HepG2 (cell line): ENCODE results near the gene ECHDC1. TPM values are rescaled to one million over a fixed set of nuclear protein-coding genes. Genes with fewer than 3 reads are reported as not detected.

Source experiments
- ATAC-seq: fragments of 200-7000 bp; cut with Tn5 transposase; 3 replicates; pipeline ENCODE4 v1.9.1; 2020; ENCODE audit warnings: mild to moderate bottlenecking, moderate library complexity
- BruUV-seq: library from RNA; stranded (reverse); fragments of 400-500 nt; replicated peaks from 2 replicates; lab custom pipeline; 2021; lab: Mats Ljungman, UMichigan
- CTCF ChIA-PET: fragments of 300-600 bp; formaldehyde crosslinking; extraction: SDS; loops from one replicate; lab custom pipeline; 2021; ENCODE audit warnings: low total read pairs, inconsistent platforms, low intra/inter-chr PET ratio; lab: Yijun Ruan, JAX
- POLR2A ChIA-PET: fragments of 350-600 bp; sonication (Branson Sonifier 250); formaldehyde crosslinking; loops from one replicate; lab custom pipeline; 2020; ENCODE audit warnings: antibody characterized with exemption, inconsistent platforms; lab: Yijun Ruan, JAX
- DNase-seq: peaks from one replicate; pipeline ENCODE4 v3.0.0-alpha.2; 2015; ENCODE audit warnings: low spot score
- FAIRE-seq: peaks from 3 replicates; lab custom pipeline; 2011; peaks lifted over from hg19 to GRCh38; lab: Jason Lieb, UNC
- H2AFZ ChIP-seq: one replicate; pipeline ENCODE4 v1.6.1; 2011; ENCODE audit warnings: low read length, inconsistent platforms
- H3K27ac ChIP-seq: fragments of 300-600 bp; 3 replicates; pipeline ENCODE4 v1.8.0; 2011; ENCODE audit warnings: mixed run types, mild to moderate bottlenecking, mixed read lengths, low read length, inconsistent platforms; ENCODE audit not compliant: insufficient read depth; ENCODE audit errors: extremely low read length
- H3K27me3 ChIP-seq, 2 experiments: fragments of 200-600 bp in 1 of 2; 2 replicates in 1 of 2; 3 replicates in 1 of 2; pipeline versions ENCODE4 v1.6.0 to v1.8.0; 2011; ENCODE audit warnings: low read length in 2 of 2, mild to moderate bottlenecking in 2 of 2, moderate library complexity in 2 of 2, inconsistent platforms in 1 of 2; ENCODE audit not compliant: insufficient read depth in 2 of 2, control insufficient read depth in 1 of 2
- H3K36me3 ChIP-seq, 2 experiments: fragments of 200-600 bp in 1 of 2; replicated peaks in 1 of 2; 2 replicates in 1 of 2; 3 replicates in 1 of 2; pipeline versions ENCODE4 v1.5.1 to v1.8.0; 2011; ENCODE audit warnings: low read length in 2 of 2, inconsistent platforms in 1 of 2; ENCODE audit not compliant: insufficient read depth in 2 of 2, control insufficient read depth in 1 of 2
- H3K4me1 ChIP-seq: 2 replicates; pipeline ENCODE4 v1.5.1; 2012; ENCODE audit warnings: low read length, inconsistent platforms; ENCODE audit not compliant: insufficient read depth
- H3K4me2 ChIP-seq: 2 replicates; pipeline ENCODE4 v1.6.0; 2011; ENCODE audit warnings: low read depth, low read length, inconsistent platforms
- H3K4me3 ChIP-seq, 3 experiments: fragments of 200-600 bp in 1 of 3; sonication (generic), shearing (Covaris generic) in 1 of 3; replicated peaks in 1 of 3; 2 replicates each; pipeline ENCODE4 v1.5.1; 2011 to 2016; ENCODE audit warnings: low read length in 3 of 3, inconsistent platforms in 2 of 3, low read depth in 2 of 3, mild to moderate bottlenecking in 2 of 3, control low read depth in 1 of 3, mixed read lengths in 1 of 3; ENCODE audit not compliant: insufficient read depth in 1 of 3
- H3K79me2 ChIP-seq: one replicate; pipeline ENCODE4 v1.6.1; 2011; ENCODE audit warnings: low read length, inconsistent platforms; ENCODE audit not compliant: insufficient read depth
- H3K9ac ChIP-seq: 2 replicates; pipeline ENCODE4 v1.6.0; 2011; ENCODE audit warnings: mild to moderate bottlenecking, low read depth, low read length, inconsistent platforms; ENCODE audit not compliant: insufficient read depth
- H3K9me3 ChIP-seq: 2 replicates; pipeline ENCODE4 v1.5.1; 2012; ENCODE audit warnings: mild to moderate bottlenecking, low read length
- H4K20me1 ChIP-seq: 2 replicates; pipeline ENCODE4 v1.6.0; 2011; ENCODE audit warnings: inconsistent platforms, mild to moderate bottlenecking, low read length, moderate library complexity; ENCODE audit not compliant: insufficient read depth
- MIER2 ChIP-seq: IDR thresholded peaks from 2 replicates; pipeline ENCODE4 v1.6.1; 2016; ENCODE audit warnings: missing biosample characterization, missing genetic modification reagents
- MTF2 ChIP-seq: sonication (generic); formaldehyde crosslinking; IDR thresholded peaks from 2 replicates; pipeline ENCODE4 v1.5.0; 2020; ENCODE audit warnings: missing genetic modification reagents, borderline replicate concordance
- NAIF1 ChIP-seq: sonication (generic); formaldehyde crosslinking; IDR thresholded peaks from 2 replicates; pipeline ENCODE4 v1.5.0; 2020; ENCODE audit warnings: mild to moderate bottlenecking, missing genetic modification reagents, borderline replicate concordance
- NFE2L1 ChIP-seq: sonication (generic); formaldehyde crosslinking; IDR thresholded peaks from 2 replicates; pipeline ENCODE4 v1.4.0; 2020; ENCODE audit warnings: missing genetic modification reagents, mild to moderate bottlenecking, borderline replicate concordance
- SUZ12 ChIP-seq: fragments of 150-350 bp; IDR thresholded peaks from 2 replicates; pipeline ENCODE4 v1.6.1; 2014; ENCODE audit warnings: low read depth, low read length
- TAF15 ChIP-seq: fragments of 200-400 bp; formaldehyde crosslinking; IDR thresholded peaks from one replicate; pipeline ENCODE4 v1.6.1; 2018; ENCODE audit warnings: mild to moderate bottlenecking, low read depth, low read length; ENCODE audit not compliant: poor library complexity, severe bottlenecking
- ZNF136 ChIP-seq: sonication (generic); formaldehyde crosslinking; IDR thresholded peaks from 2 replicates; pipeline ENCODE4 v1.8.1; 2022; ENCODE audit warnings: low read depth, mild to moderate bottlenecking, moderate library complexity, missing genetic modification reagents
- ZNF329 ChIP-seq: sonication (generic); formaldehyde crosslinking; IDR thresholded peaks from 2 replicates; pipeline ENCODE4 v1.9.0; 2021; ENCODE audit warnings: low read depth, mild to moderate bottlenecking, missing genetic modification reagents
- ZNF567 ChIP-seq: sonication (generic); formaldehyde crosslinking; IDR thresholded peaks from 2 replicates; pipeline ENCODE4 v1.8.1; 2023; ENCODE audit warnings: mild to moderate bottlenecking, missing genetic modification reagents, borderline replicate concordance
- ZNF607 ChIP-seq: sonication (generic); formaldehyde crosslinking; IDR thresholded peaks from 2 replicates; pipeline ENCODE4 v1.5.1; 2020; ENCODE audit warnings: missing genetic modification reagents, mild to moderate bottlenecking, borderline replicate concordance
- ZUFSP ChIP-seq: sonication (generic); formaldehyde crosslinking; IDR thresholded peaks from 2 replicates; pipeline ENCODE4 v1.9.0; 2021; ENCODE audit warnings: missing genetic modification reagents, mild to moderate bottlenecking, borderline replicate concordance
- WGBS: methylation state at CpG from one replicate; pipeline ENCODE4 v1.1.6; 2017; ENCODE audit warnings: low lambda C conversion rate; 5-methylcytosine and 5-hydroxymethylcytosine counted together
- in situ Hi-C: cut with HindIII; loops from 2 replicates; pipeline ENCODE4 v1.10.0; 2017; ENCODE audit warnings: low pct_unique_long_range_greater_than_20kb; ENCODE audit not compliant: extremely low pct_ligation_motif_present
- intact Hi-C: fragments of 100-400 bp; cut with micrococcal nuclease; formaldehyde crosslinking; loops from one replicate; pipeline ENCODE4 v1.10.0; 2022; ENCODE audit not compliant: unreplicated experiment
- polyA plus RNA-seq, 8 experiments: library from polyadenylated mRNA; depleted of rRNA in 3 of 8; stranded (reverse) in 7 of 8; unstranded in 1 of 8; fragments of >200 nt; fragmentation: Illumina TruSeq in 4 of 8; extraction: Trizol in 4 of 8; gene quantifications; 2 replicates each; pipeline versions ENCODE4 v1.2.1 to v1.2.3, GENCODE V29; 2011 to 2016; ENCODE audit warnings: low read depth in 4 of 8, missing spikeins in 1 of 8, mixed read lengths in 1 of 8; ENCODE audit not compliant: insufficient read depth in 1 of 8
- total RNA-seq, 5 experiments: library from RNA; depleted of rRNA; stranded (reverse); fragments of >200 nt; fragmentation: Illumina TruSeq; extraction: Trizol; gene quantifications; 2 replicates each; pipeline ENCODE4 v1.2.3, GENCODE V29; 2016; ENCODE audit warnings: low read depth in 1 of 5
- TF ChIP-seq, protein P1 (sequence below): sonication (generic); formaldehyde crosslinking; IDR thresholded peaks from 2 replicates; pipeline ENCODE4 v1.9.0; 2021; ENCODE audit warnings: missing genetic modification reagents, mild to moderate bottlenecking, borderline replicate concordance
- TF ChIP-seq, protein P2 (sequence below): sonication (generic); formaldehyde crosslinking; IDR thresholded peaks from 2 replicates; pipeline ENCODE4 v1.4.0; 2020; ENCODE audit warnings: missing genetic modification reagents, borderline replicate concordance

The ECHDC1 gene
- total and polyA plus RNA-seq, 2 of the 13 experiments (the other 11 are each of a cell fraction or from before 2014, with no cell fraction given), result 32.8 to 98.1 TPM

DNA sequence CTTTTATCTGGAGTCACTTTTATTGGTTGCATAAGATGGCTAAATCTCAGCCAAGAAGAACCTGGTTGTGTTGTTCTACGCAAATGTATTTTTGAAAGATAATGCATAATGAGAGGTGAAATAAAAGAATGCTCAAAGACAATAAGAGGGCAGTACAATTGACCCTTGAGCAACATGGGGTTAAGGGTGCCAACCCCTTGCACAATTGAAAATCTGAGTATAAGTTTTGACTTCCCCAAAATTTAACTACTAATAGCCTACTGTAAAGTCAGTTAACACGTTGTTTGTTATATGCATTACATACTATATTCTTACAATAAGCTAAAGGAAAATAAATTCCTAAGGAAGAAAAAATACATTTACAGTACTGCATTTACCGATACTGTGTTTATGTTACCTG lies 70.8 kb downstream of the ECHDC1 start:
- POLR2A ChIA-PET, result interaction anchor here (0.9 kb wide), 1 partner anchor 25 kb away, joined by 3 read pairs; no protein-coding TSS in a partner anchor
- TF ChIP-seq TAF15 (no peak), ZNF329 (no peak), MIER2 (CRISPR knock-in tag) (no peak), ZUFSP (no peak), ZNF136 (no peak), ZNF607 (no peak), SUZ12 (no peak), MTF2 (CRISPR knock-in tag) (no peak), NAIF1 (CRISPR knock-in tag) (no peak), NFE2L1 (CRISPR knock-in tag) (no peak), ZNF567 (no peak)
- TF ChIP-seq, protein P1, sequence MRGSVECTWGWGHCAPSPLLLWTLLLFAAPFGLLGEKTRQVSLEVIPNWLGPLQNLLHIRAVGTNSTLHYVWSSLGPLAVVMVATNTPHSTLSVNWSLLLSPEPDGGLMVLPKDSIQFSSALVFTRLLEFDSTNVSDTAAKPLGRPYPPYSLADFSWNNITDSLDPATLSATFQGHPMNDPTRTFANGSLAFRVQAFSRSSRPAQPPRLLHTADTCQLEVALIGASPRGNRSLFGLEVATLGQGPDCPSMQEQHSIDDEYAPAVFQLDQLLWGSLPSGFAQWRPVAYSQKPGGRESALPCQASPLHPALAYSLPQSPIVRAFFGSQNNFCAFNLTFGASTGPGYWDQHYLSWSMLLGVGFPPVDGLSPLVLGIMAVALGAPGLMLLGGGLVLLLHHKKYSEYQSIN (CRISPR knock-in tag), result no peak
- TF ChIP-seq, protein P2, sequence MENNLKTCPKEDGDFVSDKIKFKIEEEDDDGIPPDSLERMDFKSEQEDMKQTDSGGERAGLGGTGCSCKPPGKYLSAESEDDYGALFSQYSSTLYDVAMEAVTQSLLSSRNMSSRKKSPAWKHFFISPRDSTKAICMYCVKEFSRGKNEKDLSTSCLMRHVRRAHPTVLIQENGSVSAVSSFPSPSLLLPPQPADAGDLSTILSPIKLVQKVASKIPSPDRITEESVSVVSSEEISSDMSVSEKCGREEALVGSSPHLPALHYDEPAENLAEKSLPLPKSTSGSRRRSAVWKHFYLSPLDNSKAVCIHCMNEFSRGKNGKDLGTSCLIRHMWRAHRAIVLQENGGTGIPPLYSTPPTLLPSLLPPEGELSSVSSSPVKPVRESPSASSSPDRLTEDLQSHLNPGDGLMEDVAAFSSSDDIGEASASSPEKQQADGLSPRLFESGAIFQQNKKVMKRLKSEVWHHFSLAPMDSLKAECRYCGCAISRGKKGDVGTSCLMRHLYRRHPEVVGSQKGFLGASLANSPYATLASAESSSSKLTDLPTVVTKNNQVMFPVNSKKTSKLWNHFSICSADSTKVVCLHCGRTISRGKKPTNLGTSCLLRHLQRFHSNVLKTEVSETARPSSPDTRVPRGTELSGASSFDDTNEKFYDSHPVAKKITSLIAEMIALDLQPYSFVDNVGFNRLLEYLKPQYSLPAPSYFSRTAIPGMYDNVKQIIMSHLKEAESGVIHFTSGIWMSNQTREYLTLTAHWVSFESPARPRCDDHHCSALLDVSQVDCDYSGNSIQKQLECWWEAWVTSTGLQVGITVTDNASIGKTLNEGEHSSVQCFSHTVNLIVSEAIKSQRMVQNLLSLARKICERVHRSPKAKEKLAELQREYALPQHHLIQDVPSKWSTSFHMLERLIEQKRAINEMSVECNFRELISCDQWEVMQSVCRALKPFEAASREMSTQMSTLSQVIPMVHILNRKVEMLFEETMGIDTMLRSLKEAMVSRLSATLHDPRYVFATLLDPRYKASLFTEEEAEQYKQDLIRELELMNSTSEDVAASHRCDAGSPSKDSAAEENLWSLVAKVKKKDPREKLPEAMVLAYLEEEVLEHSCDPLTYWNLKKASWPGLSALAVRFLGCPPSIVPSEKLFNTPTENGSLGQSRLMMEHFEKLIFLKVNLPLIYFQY (CRISPR knock-in tag), result no peak
- TF ChIP-seq, all 625 proteins: peak for 0
- no TSS peak for BruUV-seq
- FAIRE-seq (no peak), DNase-seq (no peak), ATAC-seq (no peak)
- no peaks in the 10 kb centered on the region; a peak in 1 of 5 replicates for H3K36me3 ChIP-seq
- no peak overlapping the region for H3K4me2 ChIP-seq
- H4K20me1 ChIP-seq, result peaks cover 34% of the 10 kb centered on the region
- H3K27me3 ChIP-seq, result no peaks in the 10 kb centered on the region; a peak in 1 of 5 replicates
- peaks cover 73% of the 10 kb centered on the region for H3K79me2 ChIP-seq
- H3K4me3 ChIP-seq, result no peak overlapping the region
- no peak overlapping the region for H2AFZ ChIP-seq
- 98% methylated on average over 3 of the region's 3 CpGs for WGBS
- in situ Hi-C loops (no loop called here), intact Hi-C loops (no loop called here)
- H3K4me1 ChIP-seq, result peaks cover 27% of the 10 kb centered on the region
- H3K9me3 ChIP-seq, result no peaks in the 10 kb centered on the region
- H3K27ac ChIP-seq, result no peak overlapping the region
- no peak overlapping the region for H3K9ac ChIP-seq
- CTCF ChIA-PET, result no interaction called here
